NCI-H2107 treated with DMSO at 0.1 percent for 48 hours (cell line): ENCODE measurements around the gene SNRNP25.

Experiments used
- DNase-seq: peaks from one replicate; lab custom pipeline; 2025; ENCODE audit not compliant: unreplicated experiment; lab: John Stamatoyannopoulos, UW

SNRNP25 gene

DNA sequence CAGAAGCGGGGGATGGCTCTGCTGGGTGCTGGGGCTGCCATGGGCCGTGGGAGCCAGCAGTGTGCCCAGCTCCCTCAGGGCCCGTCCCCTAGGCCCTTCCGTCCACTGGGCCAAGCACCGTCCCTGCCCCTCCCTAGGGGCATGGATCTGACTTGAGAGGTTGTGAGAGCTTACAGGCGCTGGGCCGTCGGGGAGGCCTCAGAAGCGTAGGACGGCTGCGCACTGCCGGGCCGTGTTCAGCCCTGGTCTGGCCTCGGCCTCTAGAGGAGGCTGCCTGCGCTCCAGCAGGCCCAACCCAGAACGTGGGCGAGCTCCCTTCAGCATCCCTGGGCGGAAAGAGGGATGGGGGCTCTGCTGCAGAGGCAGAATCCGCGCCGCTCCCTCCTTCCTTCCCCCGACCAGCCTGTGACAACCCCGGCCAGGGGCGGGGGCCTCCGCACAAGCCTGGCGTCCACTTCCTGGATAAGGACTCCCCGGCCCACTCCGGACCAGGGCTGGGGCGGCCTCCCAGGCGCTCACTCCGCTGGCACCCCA is 23.7 kb downstream of the SNRNP25 start:
- DNase-seq, result no peak

DNA sequence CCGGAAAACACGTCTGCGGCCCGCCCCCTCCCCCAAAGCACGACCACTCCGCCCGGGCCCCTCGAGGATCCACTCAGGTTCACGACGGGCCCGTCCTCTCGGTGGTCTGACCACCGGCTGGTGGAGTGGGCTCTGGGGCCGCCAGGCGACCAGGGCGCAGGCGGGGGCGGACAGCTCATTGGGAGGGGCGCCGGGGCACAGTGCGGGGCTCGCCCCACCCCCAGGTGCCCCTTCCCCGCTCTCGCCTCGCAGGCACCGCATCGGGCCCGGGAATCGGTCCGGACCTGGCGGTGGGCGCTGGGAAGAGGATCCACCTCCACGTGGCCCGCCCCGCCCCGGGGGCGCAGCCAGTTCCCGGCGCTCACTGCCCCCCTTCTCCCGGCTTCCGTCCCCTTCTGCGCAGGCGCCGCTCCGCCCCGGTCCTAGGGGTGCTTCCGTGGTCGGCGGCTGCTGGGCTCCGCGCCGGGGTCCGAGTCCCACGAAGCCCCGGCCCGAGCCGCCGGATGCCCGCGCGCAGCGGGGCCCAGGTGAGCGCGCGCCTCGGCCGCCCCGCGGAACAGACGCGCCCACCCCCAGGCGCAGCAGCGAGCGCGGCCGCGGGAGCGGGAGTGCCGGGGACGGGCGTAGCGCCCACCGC is 24.3 kb downstream of the SNRNP25 start, which contains the start of gene MPG:
MPG (plus strand) TSS at position 419 of the 637 bp plus-strand sequence; CDS start at position 504, 85 bp downstream.
- DNase-seq, result peak; percentile 39

DNA sequence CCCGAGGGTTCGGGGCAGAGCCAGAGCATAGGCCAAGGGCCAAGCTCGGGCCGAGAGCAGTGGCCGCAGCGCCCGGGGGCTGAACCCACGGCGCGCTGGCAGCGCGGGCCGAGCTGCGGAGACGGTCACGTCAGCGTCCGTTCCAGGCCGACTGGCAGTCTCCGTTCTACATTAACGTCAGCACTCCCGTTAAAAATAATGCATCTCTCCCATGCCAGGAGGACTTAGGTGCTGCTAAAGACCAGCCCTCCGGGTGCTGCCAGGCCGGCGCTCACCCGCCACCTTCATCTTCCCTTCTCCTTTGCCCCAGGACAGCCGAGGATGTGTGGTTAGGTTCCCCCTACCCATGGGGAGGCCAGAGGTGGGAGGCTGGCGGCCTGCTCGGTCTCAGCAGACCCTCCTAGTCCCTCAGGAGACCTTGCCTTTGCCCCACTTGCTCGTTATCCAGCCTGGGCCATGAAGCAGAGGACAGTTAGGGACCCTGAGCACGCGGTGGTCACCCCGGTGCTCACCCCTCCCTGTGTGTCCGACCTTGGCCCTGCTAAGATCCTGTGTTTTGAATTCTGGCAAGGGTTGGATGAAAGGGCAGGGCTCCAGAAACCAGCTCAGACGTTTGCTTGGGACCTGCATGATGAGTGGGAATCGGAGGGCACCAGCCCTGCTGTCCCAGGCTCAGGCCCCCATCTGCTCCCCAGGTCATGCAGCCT is 25.0 kb downstream of the SNRNP25 start:
- DNase-seq, result no peak

DNA sequence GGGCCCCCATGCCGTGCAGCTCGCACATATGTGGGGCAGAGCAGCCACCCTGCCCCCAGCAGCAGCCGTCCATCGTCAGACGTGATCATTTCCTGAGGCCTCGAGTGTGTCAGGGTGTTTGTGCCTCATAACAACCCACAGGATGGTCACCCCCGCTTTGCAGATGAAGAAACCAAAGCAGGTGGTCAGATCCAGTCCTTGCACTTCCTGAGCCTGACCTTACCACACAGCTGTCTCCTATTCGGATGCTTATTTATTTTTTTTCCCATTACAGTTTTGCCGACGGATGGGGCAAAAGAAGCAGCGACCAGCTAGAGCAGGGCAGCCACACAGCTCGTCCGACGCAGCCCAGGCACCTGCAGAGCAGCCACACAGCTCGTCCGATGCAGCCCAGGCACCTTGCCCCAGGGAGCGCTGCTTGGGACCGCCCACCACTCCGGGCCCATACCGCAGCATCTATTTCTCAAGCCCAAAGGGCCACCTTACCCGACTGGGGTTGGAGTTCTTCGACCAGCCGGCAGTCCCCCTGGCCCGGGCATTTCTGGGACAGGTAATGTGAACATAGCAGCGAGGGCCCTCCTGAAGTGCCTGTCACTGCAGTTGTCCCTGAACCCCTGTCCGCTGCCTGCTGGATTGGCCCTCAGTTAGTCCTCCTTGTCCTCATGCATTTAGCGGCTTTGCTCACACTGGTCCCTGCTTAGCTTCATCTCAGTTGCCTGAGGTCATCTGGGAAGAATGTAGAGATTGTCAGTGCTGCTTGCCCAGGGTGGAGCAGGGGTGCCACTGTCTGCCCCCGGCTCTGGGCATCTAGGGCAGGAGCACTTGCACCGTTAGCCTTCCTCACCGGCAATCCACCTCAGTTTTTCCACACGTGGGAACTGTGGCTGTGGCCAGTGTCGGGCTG is 25.8 kb downstream of the SNRNP25 start:
- no peak for DNase-seq

DNA sequence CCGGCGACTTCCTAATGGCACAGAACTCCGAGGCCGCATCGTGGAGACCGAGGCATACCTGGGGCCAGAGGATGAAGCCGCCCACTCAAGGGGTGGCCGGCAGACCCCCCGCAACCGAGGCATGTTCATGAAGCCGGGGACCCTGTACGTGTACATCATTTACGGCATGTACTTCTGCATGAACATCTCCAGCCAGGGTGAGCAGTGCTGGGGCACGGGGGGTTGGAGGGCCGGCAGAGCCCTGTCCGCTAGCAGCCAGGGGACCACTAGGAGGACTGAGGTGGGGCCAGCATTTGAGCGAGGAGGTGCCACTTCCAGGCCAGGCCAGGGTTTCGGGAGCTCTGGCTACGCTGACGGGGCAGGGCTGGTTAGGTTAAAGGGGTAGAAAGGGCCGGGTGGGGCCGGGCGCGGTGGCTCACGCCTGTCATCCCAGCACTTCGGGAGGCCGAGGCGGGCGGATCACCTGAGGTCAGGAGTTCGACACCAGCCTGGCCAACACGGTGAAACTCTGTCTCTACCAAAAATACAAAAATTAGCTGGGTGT is 29.5 kb downstream of the SNRNP25 start:
- DNase-seq, result no peak

DNA sequence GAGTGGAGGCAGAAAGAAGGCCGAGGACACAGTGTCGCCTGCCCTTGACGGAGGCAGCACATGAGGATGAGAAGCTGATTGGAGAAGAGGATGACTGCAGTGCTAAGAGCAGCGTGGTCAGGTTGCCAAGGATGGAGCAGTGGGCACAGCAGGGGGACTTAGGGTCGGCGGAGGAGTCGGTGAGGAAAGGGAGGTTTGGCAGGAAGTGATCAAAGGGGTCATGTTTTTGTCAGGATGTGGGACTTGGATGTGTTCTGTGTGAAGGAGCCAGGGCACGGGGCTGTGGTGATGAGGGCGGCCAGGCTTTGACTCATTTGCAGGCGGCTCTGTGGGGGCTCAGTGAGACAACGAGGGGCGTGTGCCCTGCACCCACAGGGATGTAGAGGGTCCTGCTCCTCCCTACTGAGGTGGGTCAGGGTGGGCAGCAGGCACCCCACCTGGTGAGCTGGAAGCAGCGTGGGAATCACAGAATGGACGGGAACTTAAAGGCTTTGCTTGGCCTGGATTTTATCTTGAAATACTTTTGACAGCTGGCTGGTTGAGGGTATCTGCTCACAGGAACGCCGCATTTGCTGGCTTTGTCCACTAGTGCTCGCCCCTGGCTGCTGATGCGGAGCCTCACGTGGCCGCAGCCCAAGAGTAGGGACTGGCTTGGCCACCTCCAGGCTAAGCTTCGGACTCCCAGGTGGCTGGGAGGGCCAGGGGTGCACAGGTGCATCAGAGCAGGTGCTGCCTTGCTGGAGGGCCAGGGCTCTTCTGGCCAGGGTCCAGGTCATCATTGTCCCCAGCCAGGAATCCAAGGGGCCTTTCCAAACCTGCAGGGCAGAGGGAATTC is 30.4 kb downstream of the SNRNP25 start:
- DNase-seq, result no peak

DNA sequence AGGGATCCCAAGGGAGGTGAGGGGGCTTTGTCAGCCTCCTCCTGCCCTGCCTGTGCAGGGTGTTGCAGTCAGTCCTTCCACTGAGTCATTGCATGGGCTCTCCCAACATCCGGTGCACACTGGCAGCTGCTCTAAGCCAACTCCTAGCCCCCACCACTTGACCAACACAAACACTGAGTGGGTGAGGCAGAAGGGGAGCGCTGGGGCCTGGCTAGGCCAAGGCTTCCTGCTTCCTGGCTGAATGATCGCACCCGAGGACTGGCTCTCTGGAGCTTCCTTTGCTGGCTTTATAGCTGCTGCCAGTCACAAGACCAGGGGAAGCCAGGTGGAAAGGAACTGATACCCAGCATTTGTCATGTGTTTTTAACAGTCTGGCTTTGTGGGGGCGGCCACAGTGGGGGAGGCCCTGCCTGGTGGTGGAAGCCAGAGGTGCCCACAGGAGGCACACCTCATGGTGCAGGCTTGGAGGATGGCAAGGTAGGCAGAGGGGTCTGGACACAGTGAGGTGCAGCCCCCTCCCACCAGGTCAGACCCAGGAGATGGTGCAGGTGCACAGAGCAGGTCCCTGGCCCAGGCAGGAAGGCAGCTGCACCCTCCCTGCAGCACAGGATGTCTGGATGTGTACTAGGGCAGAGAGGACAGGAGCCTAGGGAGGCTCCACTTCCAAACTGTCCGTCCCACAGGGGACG is 31.2 kb downstream of the SNRNP25 start:
- peak; percentile 58 for DNase-seq

DNA sequence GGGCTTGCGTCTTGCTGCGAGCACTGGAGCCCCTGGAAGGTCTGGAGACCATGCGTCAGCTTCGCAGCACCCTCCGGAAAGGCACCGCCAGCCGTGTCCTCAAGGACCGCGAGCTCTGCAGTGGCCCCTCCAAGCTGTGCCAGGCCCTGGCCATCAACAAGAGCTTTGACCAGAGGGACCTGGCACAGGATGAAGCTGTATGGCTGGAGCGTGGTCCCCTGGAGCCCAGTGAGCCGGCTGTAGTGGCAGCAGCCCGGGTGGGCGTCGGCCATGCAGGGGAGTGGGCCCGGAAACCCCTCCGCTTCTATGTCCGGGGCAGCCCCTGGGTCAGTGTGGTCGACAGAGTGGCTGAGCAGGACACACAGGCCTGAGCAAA is 31.8 kb downstream of the SNRNP25 start:
- no peak for DNase-seq

DNA sequence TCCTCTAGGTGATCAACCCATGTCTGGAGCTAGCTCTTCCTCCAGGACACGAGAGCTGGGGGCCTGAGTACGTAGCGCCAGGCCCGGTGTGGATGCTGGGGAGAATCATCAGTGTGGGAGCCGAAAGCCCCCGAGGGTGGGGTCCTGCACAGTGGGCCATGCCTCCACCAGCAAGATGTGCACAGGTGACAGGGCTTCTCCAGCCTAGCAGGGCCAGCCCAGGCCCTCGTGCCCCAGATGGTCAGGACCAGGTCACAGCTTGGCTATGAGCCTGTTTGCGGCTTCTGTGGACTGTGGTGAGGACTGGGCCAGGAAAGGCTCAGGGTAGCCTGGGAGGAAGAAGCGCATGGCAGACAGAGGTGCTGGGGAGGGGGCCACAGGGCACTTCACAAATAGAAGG is 32.2 kb downstream of the SNRNP25 start:
- DNase-seq, result no peak

DNA sequence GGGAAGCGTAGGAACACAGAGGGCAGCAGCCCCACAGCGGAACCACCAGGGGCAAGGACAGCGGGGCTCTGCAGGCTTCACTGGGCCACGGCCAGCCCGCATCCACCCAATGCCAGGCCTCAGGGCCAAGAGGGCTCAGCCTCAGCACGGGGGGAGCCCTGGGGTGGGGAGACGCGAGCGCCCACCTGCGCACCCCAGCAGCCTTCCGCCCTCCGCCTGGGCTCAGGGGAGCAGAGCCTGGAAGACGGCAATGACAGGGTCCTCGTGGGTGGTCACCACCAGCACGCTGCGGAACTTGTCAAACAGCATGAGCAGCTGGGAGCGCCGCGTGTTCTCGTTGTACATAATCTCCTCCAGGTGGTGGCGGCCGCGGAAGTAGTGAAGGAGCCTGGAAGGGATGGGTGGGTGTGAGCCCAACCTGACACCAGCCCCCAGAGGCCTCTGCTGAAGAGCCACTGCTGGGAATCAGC is 32.9 kb downstream of the SNRNP25 start:
- DNase-seq, result no peak

DNA sequence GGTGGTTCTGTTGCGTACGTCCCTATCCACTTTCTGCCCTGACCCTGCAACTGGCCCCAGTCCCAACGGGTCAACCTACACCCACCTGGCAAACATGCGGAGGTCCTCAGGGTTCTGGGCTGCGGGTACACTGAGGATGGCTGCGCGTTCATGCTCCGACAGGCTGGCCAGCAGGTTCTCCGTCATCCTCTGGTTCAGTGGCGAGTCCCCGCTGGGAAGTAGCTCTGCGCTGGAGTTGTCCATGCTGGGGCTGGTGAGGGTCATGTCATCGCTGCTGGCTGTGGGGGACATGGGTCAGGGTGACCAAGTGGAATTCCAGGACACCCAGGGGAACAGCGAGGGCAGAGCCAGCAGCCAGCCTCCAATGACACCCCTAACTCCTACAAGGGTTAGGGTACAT is 35.0 kb downstream of the SNRNP25 start:
- DNase-seq, result no peak

DNA sequence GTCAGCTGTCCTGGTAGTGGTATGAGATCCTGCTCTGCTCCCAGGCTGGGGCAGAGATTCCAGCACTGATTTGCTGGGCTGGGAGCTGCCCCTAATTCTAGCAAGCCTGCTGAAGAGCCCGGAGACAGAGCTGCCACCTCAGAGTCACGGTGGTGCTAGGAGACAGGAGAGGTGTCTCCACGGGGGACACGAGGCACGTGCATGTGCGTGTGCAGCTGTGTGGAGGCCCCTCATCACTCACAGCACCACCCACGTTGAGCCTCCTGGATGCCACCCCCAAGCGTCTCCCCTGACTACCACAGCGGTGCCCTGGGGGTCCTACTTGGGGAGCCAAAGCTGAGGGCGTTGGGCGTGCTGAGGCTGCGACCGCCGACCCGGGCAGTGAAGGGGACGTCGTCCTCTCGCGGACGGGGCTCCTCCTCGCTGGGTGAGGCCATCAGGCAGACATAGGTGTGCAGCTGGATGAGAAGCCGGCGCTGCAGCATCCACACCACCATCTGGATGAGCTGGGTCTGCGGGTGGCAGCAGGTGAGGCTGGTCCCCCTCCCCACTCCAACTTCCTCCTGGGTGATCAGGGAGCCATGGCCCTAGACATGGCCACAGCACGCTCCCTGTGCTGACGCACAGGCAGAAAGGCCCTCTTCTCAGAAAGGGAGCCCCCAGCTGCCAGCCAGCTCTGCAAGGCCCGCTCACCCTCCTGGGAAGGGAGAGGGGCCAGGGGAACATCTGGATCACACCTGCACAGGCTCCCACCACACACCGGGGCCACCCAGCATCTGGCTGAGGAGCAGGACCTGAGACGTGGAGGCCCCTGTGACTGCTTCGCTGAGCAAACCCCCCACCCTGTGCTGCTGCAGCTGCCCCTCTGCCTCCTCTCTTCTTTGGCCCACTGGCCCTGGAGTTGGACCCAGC is 36.0 kb downstream of the SNRNP25 start:
- DNase-seq, result no peak

DNA sequence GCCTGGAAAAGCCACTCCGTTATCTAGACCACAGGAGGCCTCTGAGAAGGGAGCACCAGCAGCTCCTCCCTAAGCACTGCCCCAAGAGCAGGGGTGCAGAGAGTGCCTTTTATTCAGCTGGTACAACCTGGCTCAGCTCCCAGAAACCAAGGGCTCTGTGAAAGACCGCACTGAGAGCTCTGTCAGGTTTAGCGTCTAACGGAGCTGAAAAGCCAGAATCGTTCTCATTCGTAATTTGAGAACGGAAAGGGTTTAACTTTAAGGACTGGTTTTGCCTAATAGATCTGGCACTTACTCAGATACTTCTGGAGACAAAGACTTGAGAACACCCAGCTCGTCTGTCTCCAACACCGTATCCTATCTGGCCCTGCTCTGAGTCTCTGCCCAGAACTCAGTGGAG is 37.9 kb downstream of the SNRNP25 start:
- peak; percentile 97 for DNase-seq

DNA sequence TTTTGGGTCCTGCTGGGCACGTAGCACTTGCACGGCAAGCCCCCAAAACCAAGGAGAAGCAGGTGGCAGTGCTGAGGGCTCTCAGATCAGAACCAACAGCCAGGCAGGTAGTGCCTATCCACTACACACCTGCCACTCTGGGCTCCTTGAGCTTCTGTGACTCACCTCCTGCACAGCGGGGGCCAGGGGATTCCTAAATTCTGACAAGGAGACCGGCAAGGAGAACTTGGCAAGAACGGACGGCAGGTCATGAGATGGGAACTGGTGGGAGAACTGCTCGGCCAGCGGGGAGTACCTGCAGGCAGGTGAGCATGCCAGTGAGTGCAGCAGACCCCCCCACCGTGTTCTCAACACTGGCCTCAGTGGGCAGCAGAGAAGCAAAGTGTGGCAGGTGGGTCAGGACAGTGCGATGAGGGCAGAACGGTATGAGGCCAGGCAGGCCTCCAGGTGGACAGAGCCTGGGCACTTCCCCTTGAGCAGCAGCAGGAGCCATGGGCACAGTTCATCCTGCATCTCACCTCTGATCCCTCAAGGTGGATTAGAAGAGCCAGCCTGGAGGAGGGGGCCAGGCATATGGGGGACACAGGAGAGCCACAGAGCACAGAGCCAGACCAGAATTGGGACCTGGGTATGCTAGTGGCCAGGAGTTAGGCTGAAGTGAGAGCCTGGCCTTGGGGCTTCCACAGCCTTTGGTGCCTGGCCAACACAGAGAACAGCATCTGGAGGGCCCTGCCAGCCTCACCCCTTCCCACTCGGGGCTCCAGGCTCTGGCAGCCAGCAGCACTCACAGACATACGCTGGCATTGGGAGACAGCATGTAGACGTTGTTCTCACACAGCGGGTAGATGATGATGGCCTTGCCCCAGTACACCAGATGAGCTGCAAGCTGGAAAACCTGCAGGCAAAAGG is 39.1 kb downstream of the SNRNP25 start:
- peak; percentile 75 for DNase-seq

DNA sequence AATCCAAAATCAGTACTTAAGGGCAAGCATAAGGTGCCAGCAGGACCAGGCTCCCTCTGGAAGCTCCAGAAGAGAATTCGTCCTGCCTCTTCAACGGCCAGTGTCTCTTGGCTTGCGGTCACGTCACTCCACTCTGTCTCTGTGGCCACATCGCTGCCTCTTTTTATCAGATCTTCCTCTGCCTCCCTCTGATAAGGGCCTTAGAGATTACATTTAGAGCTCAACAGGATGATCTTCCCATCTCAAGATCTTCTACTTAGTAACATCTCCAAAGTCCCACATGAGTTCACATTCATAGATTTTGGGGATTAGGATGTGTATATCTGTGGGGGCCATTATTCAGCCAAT is 41.3 kb downstream of the SNRNP25 start:
- DNase-seq, result no peak

DNA sequence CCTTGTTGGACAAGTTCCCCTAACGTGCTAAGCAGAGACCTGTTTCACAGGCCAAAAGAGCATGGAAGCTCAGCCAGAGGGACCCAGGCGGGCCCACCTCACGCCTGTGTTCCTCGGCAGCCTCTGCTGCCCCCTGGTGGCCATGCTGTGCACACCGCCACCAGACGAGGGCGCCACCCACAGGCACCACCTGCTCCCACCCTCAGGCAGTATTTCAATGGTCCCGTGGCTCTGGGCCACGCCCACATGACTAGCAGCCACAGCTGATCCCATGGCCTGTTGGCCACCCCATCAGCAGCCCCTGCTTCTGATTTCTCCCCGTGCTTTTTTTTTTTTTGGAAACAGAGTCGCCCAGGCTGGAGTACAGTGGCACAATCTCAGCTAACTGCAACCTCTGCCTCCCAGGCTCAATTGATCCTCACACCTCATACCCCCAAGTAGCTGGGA is 43.3 kb downstream of the SNRNP25 start:
- DNase-seq, result peak; percentile 53

DNA sequence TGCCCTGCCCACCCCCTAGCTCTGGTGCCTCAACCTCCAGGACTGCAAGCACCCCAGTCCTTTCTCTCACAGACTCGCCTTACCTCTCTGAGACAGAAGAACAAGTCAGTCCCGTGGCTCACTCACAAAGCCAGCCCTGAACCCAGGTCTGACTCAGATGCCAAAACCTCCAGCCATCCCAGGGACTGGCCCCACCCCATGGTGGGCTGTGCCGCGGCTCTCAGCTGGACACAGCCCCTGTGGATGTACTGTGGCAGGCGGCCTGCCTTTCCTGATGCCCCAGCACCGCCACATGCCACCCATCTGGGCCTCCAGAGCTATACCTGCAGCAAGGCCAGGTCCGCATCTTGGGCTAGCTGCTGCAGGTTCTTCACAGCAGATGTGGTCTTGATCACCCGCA is 44.2 kb downstream of the SNRNP25 start:
- DNase-seq, result no peak

DNA sequence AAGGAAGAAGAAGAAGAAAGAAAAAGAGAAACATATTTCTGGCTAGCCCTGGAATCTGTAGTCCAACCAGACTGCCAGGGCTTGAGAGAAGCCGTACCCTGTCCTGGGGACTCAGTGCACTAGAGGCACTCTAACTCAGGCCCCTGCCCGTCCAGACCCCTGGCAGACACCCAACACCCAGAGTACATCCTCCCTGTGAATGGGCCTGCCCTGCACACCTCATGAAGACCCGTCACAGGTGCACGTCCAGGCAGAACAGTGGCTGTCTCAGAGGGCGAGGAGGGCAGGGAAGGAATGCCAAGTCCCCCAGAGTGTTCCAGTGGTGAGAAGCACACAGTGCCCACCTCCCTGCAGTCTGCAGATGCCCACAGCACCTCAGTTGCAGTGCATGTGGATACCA is 47.4 kb downstream of the SNRNP25 start:
- DNase-seq, result no peak
